HepG2 (cell line): ENCODE results near the gene PPM1K. TPM values are rescaled to one million over a fixed set of nuclear protein-coding genes. Genes with fewer than 3 reads are reported as not detected.

ENCODE experiments used
- polyA plus RNA-seq, 8 experiments: library from polyadenylated mRNA; depleted of rRNA in 3 of 8; stranded (reverse) in 7 of 8; unstranded in 1 of 8; fragments of >200 nt; fragmentation: Illumina TruSeq in 4 of 8; extraction: Trizol in 4 of 8; gene quantifications; 2 replicates each; pipeline versions ENCODE4 v1.2.1 to v1.2.3, GENCODE V29; 2011 to 2016; ENCODE audit warnings: low read depth in 4 of 8, missing spikeins in 1 of 8, mixed read lengths in 1 of 8; ENCODE audit not compliant: insufficient read depth in 1 of 8
- small RNA-seq, 3 experiments: library from RNA; depleted of rRNA; stranded (forward); fragments of <200 nt; gene quantifications; one replicate each; pipeline ENCODE3, GENCODE V24; 2012; ENCODE audit warnings: low read depth in 2 of 3, low replicate concordance in 1 of 3; ENCODE audit not compliant: insufficient read length in 3 of 3, insufficient read depth in 2 of 3
- total RNA-seq, 5 experiments: library from RNA; depleted of rRNA; stranded (reverse); fragments of >200 nt; fragmentation: Illumina TruSeq; extraction: Trizol; gene quantifications; 2 replicates each; pipeline ENCODE4 v1.2.3, GENCODE V29; 2016; ENCODE audit warnings: low read depth in 1 of 5

Gene PPM1K
- total and polyA plus RNA-seq, 2 of the 13 experiments (the other 11 are each of a cell fraction or from before 2014, with no cell fraction given), result 11.9 to 17.8 TPM

Small RNA genes within 50 kb of the gene (small RNA-seq; reads per million reads assigned to genes)
- gene RF00019 (0 reads per million in 3 experiments), gene RNU6-1298P (0 reads per million in 3 experiments)

Other genes with a start within 250 kb of the PPM1K start
- gene ABCG2, start 125.9 kb downstream of the PPM1K start, total RNA-seq (2016; rRNA removed; fragmentation: Illumina TruSeq; extraction: Trizol), result 13.2 and 15.7 TPM in 2 replicates
- 7.4 and 10.0 TPM in 2 replicates for gene ABCG2, start 125.9 kb downstream of the PPM1K start, polyA plus RNA-seq (2011; rRNA removed)
- 2.0 and 2.7 TPM in 2 replicates for gene HERC6, start 94.3 kb upstream of the PPM1K start, total RNA-seq (2016; rRNA removed; fragmentation: Illumina TruSeq; extraction: Trizol)
- 0.50 TPM in 2 replicates for gene HERC6, start 94.3 kb upstream of the PPM1K start, polyA plus RNA-seq (2011; rRNA removed)
- 0.29 and 0.33 TPM in 2 replicates for gene HERC5, start 172.6 kb upstream of the PPM1K start, total RNA-seq (2016; rRNA removed; fragmentation: Illumina TruSeq; extraction: Trizol)
- 0.08 and 0.13 TPM in 2 replicates for gene HERC5, start 172.6 kb upstream of the PPM1K start, polyA plus RNA-seq (2011; rRNA removed)
- gene PYURF, start 239.2 kb upstream of the PPM1K start, total RNA-seq (2016; rRNA removed; fragmentation: Illumina TruSeq; extraction: Trizol), result 95.2 and 121 TPM in 2 replicates
- 48.5 and 59.9 TPM in 2 replicates for gene PYURF, start 239.2 kb upstream of the PPM1K start, polyA plus RNA-seq (2011; rRNA removed)